ENCODE measurements around the gene ZNF335. TPM values are rescaled to one million over a fixed set of nuclear protein-coding genes. Genes with fewer than 3 reads are reported as not detected.
A peak's percentile ranks its signal among the peaks of the same experiment; 100 is the strongest.

The ZNF335 gene
- total and polyA plus RNA-seq, 2 of the 13 experiments (the other 11 are each of a cell fraction or from before 2014, with no cell fraction given) = 9.7 to 13.7 TPM

DNA sequence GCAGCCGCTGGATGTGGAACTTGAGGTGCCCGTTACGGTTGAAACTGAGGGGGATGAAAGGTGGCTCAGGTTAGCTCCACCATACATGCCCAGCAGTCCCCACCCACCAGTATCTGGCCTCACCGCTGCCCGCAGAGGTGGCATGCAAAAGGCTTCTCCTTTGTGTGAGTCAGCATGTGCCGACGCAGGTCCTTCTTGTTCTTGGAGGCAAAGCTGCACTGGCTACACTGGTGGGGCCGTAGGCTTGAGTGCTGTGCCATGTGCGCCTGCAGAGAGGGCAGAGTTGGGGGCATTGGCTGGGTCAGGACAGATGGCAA lies 21.7 kb downstream of the ZNF335 start (continued):
- no peak for TF ChIP-seq KLF13 (CRISPR knock-in tag; IDR thresholded peaks at IDR 0.05)
- peak; percentile 81 for TF ChIP-seq AGO2 (optimal IDR thresholded peaks at IDR 0.05; ENCODE audit: low read depth, low read length)
- no peak for TF ChIP-seq MBNL3 (CRISPR knock-in tag; conservative IDR thresholded peaks at IDR 0.05)
- TF ChIP-seq ZNF674 (CRISPR knock-in tag; IDR thresholded peaks at IDR 0.05; ENCODE audit: low read depth) = no peak
- TF ChIP-seq, protein P1, sequence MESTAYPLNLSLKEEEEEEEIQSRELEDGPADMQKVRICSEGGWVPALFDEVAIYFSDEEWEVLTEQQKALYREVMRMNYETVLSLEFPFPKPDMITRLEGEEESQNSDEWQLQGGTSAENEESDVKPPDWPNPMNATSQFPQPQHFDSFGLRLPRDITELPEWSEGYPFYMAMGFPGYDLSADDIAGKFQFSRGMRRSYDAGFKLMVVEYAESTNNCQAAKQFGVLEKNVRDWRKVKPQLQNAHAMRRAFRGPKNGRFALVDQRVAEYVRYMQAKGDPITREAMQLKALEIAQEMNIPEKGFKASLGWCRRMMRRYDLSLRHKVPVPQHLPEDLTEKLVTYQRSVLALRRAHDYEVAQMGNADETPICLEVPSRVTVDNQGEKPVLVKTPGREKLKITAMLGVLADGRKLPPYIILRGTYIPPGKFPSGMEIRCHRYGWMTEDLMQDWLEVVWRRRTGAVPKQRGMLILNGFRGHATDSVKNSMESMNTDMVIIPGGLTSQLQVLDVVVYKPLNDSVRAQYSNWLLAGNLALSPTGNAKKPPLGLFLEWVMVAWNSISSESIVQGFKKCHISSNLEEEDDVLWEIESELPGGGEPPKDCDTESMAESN (CRISPR knock-in tag; conservative IDR thresholded peaks at IDR 0.05) = no peak
- TF ChIP-seq, protein P2, sequence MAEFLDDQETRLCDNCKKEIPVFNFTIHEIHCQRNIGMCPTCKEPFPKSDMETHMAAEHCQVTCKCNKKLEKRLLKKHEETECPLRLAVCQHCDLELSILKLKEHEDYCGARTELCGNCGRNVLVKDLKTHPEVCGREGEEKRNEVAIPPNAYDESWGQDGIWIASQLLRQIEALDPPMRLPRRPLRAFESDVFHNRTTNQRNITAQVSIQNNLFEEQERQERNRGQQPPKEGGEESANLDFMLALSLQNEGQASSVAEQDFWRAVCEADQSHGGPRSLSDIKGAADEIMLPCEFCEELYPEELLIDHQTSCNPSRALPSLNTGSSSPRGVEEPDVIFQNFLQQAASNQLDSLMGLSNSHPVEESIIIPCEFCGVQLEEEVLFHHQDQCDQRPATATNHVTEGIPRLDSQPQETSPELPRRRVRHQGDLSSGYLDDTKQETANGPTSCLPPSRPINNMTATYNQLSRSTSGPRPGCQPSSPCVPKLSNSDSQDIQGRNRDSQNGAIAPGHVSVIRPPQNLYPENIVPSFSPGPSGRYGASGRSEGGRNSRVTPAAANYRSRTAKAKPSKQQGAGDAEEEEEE (CRISPR knock-in tag; IDR thresholded peaks at IDR 0.05; ENCODE audit: borderline replicate concordance) = 0 out of 2 replicates have a peak, but pooled peaks have one; percentile 18
- TF ChIP-seq ZNF431 (CRISPR knock-in tag; IDR thresholded peaks at IDR 0.05; ENCODE audit: borderline replicate concordance, low read depth) = no peak
- TF ChIP-seq MEIS2 (CRISPR knock-in tag; IDR thresholded peaks at IDR 0.05) = no peak
- no peak for TF ChIP-seq ZNF34 (CRISPR knock-in tag; IDR thresholded peaks at IDR 0.05; ENCODE audit: borderline replicate concordance)
- TF ChIP-seq, protein P3, sequence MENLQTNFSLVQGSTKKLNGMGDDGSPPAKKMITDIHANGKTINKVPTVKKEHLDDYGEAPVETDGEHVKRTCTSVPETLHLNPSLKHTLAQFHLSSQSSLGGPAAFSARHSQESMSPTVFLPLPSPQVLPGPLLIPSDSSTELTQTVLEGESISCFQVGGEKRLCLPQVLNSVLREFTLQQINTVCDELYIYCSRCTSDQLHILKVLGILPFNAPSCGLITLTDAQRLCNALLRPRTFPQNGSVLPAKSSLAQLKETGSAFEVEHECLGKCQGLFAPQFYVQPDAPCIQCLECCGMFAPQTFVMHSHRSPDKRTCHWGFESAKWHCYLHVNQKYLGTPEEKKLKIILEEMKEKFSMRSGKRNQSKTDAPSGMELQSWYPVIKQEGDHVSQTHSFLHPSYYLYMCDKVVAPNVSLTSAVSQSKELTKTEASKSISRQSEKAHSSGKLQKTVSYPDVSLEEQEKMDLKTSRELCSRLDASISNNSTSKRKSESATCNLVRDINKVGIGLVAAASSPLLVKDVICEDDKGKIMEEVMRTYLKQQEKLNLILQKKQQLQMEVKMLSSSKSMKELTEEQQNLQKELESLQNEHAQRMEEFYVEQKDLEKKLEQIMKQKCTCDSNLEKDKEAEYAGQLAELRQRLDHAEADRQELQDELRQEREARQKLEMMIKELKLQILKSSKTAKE (CRISPR knock-in tag; IDR thresholded peaks at IDR 0.05; ENCODE audit: borderline replicate concordance) = 0 out of 2 replicates have a peak, but pooled peaks have one; percentile 3
- TF ChIP-seq, protein P4, sequence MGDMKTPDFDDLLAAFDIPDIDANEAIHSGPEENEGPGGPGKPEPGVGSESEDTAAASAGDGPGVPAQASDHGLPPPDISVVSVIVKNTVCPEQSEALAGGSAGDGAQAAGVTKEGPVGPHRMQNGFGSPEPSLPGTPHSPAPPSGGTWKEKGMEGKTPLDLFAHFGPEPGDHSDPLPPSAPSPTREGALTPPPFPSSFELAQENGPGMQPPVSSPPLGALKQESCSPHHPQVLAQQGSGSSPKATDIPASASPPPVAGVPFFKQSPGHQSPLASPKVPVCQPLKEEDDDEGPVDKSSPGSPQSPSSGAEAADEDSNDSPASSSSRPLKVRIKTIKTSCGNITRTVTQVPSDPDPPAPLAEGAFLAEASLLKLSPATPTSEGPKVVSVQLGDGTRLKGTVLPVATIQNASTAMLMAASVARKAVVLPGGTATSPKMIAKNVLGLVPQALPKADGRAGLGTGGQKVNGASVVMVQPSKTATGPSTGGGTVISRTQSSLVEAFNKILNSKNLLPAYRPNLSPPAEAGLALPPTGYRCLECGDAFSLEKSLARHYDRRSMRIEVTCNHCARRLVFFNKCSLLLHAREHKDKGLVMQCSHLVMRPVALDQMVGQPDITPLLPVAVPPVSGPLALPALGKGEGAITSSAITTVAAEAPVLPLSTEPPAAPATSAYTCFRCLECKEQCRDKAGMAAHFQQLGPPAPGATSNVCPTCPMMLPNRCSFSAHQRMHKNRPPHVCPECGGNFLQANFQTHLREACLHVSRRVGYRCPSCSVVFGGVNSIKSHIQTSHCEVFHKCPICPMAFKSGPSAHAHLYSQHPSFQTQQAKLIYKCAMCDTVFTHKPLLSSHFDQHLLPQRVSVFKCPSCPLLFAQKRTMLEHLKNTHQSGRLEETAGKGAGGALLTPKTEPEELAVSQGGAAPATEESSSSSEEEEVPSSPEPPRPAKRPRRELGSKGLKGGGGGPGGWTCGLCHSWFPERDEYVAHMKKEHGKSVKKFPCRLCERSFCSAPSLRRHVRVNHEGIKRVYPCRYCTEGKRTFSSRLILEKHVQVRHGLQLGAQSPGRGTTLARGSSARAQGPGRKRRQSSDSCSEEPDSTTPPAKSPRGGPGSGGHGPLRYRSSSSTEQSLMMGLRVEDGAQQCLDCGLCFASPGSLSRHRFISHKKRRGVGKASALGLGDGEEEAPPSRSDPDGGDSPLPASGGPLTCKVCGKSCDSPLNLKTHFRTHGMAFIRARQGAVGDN (CRISPR knock-in tag; IDR thresholded peaks at IDR 0.05) = 0 out of 2 replicates have a peak, but pooled peaks have one; percentile 7
- TF ChIP-seq, protein P5, sequence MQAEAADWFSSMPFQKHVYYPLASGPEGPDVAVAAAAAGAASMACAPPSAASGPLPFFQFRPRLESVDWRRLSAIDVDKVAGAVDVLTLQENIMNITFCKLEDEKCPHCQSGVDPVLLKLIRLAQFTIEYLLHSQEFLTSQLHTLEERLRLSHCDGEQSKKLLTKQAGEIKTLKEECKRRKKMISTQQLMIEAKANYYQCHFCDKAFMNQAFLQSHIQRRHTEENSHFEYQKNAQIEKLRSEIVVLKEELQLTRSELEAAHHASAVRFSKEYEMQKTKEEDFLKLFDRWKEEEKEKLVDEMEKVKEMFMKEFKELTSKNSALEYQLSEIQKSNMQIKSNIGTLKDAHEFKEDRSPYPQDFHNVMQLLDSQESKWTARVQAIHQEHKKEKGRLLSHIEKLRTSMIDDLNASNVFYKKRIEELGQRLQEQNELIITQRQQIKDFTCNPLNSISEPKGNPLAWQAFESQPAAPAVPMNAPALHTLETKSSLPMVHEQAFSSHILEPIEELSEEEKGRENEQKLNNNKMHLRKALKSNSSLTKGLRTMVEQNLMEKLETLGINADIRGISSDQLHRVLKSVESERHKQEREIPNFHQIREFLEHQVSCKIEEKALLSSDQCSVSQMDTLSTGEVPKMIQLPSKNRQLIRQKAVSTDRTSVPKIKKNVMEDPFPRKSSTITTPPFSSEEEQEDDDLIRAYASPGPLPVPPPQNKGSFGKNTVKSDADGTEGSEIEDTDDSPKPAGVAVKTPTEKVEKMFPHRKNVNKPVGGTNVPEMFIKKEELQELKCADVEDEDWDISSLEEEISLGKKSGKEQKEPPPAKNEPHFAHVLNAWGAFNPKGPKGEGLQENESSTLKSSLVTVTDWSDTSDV (CRISPR knock-in tag; IDR thresholded peaks at IDR 0.05) = 0 out of 2 replicates have a peak, but pooled peaks have one; percentile 53
- TF ChIP-seq FOXO1 (CRISPR knock-in tag; IDR thresholded peaks at IDR 0.05) = 0 out of 2 replicates have a peak, but pooled peaks have one; percentile 9
- TF ChIP-seq, protein P6, sequence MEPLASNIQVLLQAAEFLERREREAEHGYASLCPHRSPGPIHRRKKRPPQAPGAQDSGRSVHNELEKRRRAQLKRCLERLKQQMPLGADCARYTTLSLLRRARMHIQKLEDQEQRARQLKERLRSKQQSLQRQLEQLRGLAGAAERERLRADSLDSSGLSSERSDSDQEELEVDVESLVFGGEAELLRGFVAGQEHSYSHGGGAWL (CRISPR knock-in tag; IDR thresholded peaks at IDR 0.05) = 0 out of 2 replicates have a peak, but pooled peaks have one; percentile 22
- no peak for TF ChIP-seq CAMTA2 (CRISPR knock-in tag; IDR thresholded peaks at IDR 0.05; ENCODE audit: borderline replicate concordance)
- 0 out of 2 replicates have a peak, but pooled peaks have one; percentile 47 for TF ChIP-seq ZNF891 (CRISPR knock-in tag; IDR thresholded peaks at IDR 0.05)

Data from HepG2 (cell line).